H9 (cell line): Measurements from ENCODE around the gene SUPT5H. TPM values are rescaled to one million over a fixed set of nuclear protein-coding genes. Genes with fewer than 3 reads are reported as not detected.

ENCODE experiments used
- DNase-seq: peaks from one replicate; pipeline ENCODE4 v3.0.0-alpha.2; 2017
- H2AFZ ChIP-seq: one replicate; pipeline ENCODE4 v1.6.1; 2013; ENCODE audit warnings: mild to moderate bottlenecking, low read length, control low read depth, moderate library complexity
- H2AK5ac ChIP-seq: 2 replicates; pipeline ENCODE4 v1.6.1; 2013; ENCODE audit warnings: low read length, control low read depth, mixed read lengths; ENCODE audit not compliant: insufficient read length
- H2BK120ac ChIP-seq: one replicate; pipeline ENCODE4 v1.6.1; 2013; ENCODE audit warnings: low read depth, mild to moderate bottlenecking, low read length, control low read depth, inconsistent platforms; ENCODE audit not compliant: poor library complexity, severe bottlenecking
- H2BK12ac ChIP-seq: 2 replicates; pipeline ENCODE4 v1.6.1; 2013; ENCODE audit warnings: low read length, control low read depth, mixed read lengths, low read depth; ENCODE audit not compliant: insufficient read length
- H2BK15ac ChIP-seq: 2 replicates; pipeline ENCODE4 v1.6.1; 2013; ENCODE audit warnings: low read depth, low read length, control low read depth
- H2BK20ac ChIP-seq: one replicate; pipeline ENCODE4 v1.6.1; 2013; ENCODE audit warnings: low read depth, mild to moderate bottlenecking, low read length, control low read depth, inconsistent platforms; ENCODE audit not compliant: poor library complexity, severe bottlenecking
- H2BK5ac ChIP-seq: 2 replicates; pipeline ENCODE4 v1.6.1; 2013; ENCODE audit warnings: low read length, control low read depth, mixed read lengths; ENCODE audit not compliant: insufficient read length
- H3K14ac ChIP-seq: 2 replicates; pipeline ENCODE4 v1.6.1; 2013; ENCODE audit warnings: low read length, control low read depth; ENCODE audit not compliant: insufficient read depth
- H3K18ac ChIP-seq: 2 replicates; pipeline ENCODE4 v1.6.1; 2013; ENCODE audit warnings: low read depth, mild to moderate bottlenecking, mixed read lengths, low read length, control low read depth; ENCODE audit not compliant: insufficient read length
- H3K23ac ChIP-seq: 2 replicates; pipeline ENCODE4 v1.6.1; 2013; ENCODE audit warnings: low read length, control low read depth, mixed read lengths, low read depth; ENCODE audit not compliant: insufficient read length
- H3K23me2 ChIP-seq: 2 replicates; pipeline ENCODE4 v1.6.1; 2013; ENCODE audit warnings: low read depth, mild to moderate bottlenecking, mixed read lengths, low read length, control low read depth; ENCODE audit not compliant: insufficient read length, poor library complexity, severe bottlenecking
- H3K27ac ChIP-seq: 2 replicates; pipeline ENCODE4 v1.5.1; 2013; ENCODE audit warnings: low read length, control low read depth, mixed read lengths, low read depth; ENCODE audit not compliant: insufficient read length
- H3K27me3 ChIP-seq: 2 replicates; pipeline ENCODE4 v1.6.1; 2013; ENCODE audit warnings: low read length, control low read depth, inconsistent platforms; ENCODE audit not compliant: insufficient read depth
- H3K4ac ChIP-seq: 2 replicates; pipeline ENCODE4 v1.6.1; 2013; ENCODE audit warnings: low read depth, mild to moderate bottlenecking, control low read depth, inconsistent platforms, low read length, moderate library complexity
- H3K4me1 ChIP-seq: 2 replicates; pipeline ENCODE4 v1.6.1; 2013; ENCODE audit warnings: low read length, control low read depth, inconsistent platforms; ENCODE audit not compliant: insufficient read depth
- H3K4me2 ChIP-seq: 2 replicates; pipeline ENCODE4 v1.6.1; 2013; ENCODE audit warnings: low read length, control low read depth, mixed read lengths; ENCODE audit not compliant: insufficient read length, insufficient read depth
- H3K56ac ChIP-seq: 2 replicates; pipeline ENCODE4 v1.6.1; 2013; ENCODE audit warnings: low read depth, mild to moderate bottlenecking, mixed read lengths, low read length, control low read depth; ENCODE audit not compliant: insufficient read length
- H3K79me1 ChIP-seq: 2 replicates; pipeline ENCODE4 v1.6.1; 2013; ENCODE audit warnings: low read depth, mild to moderate bottlenecking, moderate library complexity, low read length, control low read depth, inconsistent platforms; ENCODE audit not compliant: insufficient read depth, poor library complexity, severe bottlenecking
- H3K79me2 ChIP-seq: 2 replicates; pipeline ENCODE4 v1.6.1; 2013; ENCODE audit warnings: low read length, control low read depth, inconsistent platforms; ENCODE audit not compliant: insufficient read depth
- H3K9ac ChIP-seq: 2 replicates; pipeline ENCODE4 v1.6.1; 2013; ENCODE audit warnings: low read length, control low read depth, mixed read lengths; ENCODE audit not compliant: insufficient read length; ENCODE audit errors: extremely low read depth
- H3K9me3 ChIP-seq: one replicate; pipeline ENCODE4 v1.6.1; 2013; ENCODE audit warnings: low read depth, low read length, inconsistent platforms; ENCODE audit not compliant: control insufficient read depth
- H3T11ph ChIP-seq: one replicate; pipeline ENCODE4 v1.6.1; 2013; ENCODE audit warnings: mild to moderate bottlenecking, low read length, control low read depth, inconsistent platforms
- H4K20me1 ChIP-seq: one replicate; pipeline ENCODE4 v1.6.1; 2013; ENCODE audit not compliant: control insufficient read depth, insufficient read length, insufficient read depth
- H4K5ac ChIP-seq: 2 replicates; pipeline ENCODE4 v1.6.1; 2013; ENCODE audit warnings: low read depth, mild to moderate bottlenecking, mixed read lengths, low read length, control low read depth; ENCODE audit not compliant: insufficient read length
- H4K8ac ChIP-seq: replicated peaks from 2 replicates; pipeline ENCODE4 v1.6.1; 2013; ENCODE audit warnings: low read length, control low read depth, mixed read lengths, low read depth; ENCODE audit not compliant: insufficient read length
- H4K91ac ChIP-seq: 2 replicates; pipeline ENCODE4 v1.6.1; 2013; ENCODE audit warnings: low read depth, mild to moderate bottlenecking, moderate library complexity, mixed read lengths, low read length, control low read depth; ENCODE audit not compliant: insufficient read length
- H3K27ac Mint-ChIP-seq, 3 experiments: 2 replicates in 2 of 3; 3 replicates in 1 of 3; pipeline ENCODE4 v1.8.0; 2020 to 2021; ENCODE audit warnings: mixed read lengths in 3 of 3, mild to moderate bottlenecking in 1 of 3, moderate library complexity in 1 of 3
- H3K27me3 Mint-ChIP-seq: 2 replicates; pipeline ENCODE4 v1.8.0; 2021; ENCODE audit warnings: low read depth, mild to moderate bottlenecking, moderate library complexity, mixed read lengths
- H3K36me3 Mint-ChIP-seq, 3 experiments: 2 replicates in 2 of 3; 3 replicates in 1 of 3; pipeline ENCODE4 v1.8.0; 2020 to 2021; ENCODE audit warnings: low read depth in 3 of 3, mixed read lengths in 3 of 3; ENCODE audit not compliant: insufficient read depth in 1 of 3
- H3K4me1 Mint-ChIP-seq, 2 experiments: 2 replicates each; pipeline ENCODE4 v1.8.0; 2020; ENCODE audit warnings: mixed read lengths in 2 of 2
- H3K4me3 Mint-ChIP-seq, 2 experiments: 2 replicates in 1 of 2; 3 replicates in 1 of 2; pipeline ENCODE4 v1.8.0; 2020 to 2021; ENCODE audit warnings: mild to moderate bottlenecking in 2 of 2, mixed read lengths in 2 of 2, moderate library complexity in 1 of 2
- H3K9me3 Mint-ChIP-seq, 2 experiments: 2 replicates in 1 of 2; 3 replicates in 1 of 2; pipeline ENCODE4 v1.8.0; 2020; ENCODE audit warnings: mild to moderate bottlenecking in 2 of 2, mixed read lengths in 2 of 2, moderate library complexity in 1 of 2
- WGBS: extraction: QIAGEN DNeasy Blood & Tissue Kit; methylation state at CpG from one replicate; pipeline ENCODE4 v1.1.7; 2013; ENCODE audit warnings: missing lambda C conversion rate, low lambda C conversion rate, mixed read lengths; ENCODE audit not compliant: insufficient read length; ENCODE audit errors: extremely low coverage; 5-methylcytosine and 5-hydroxymethylcytosine counted together
- total RNA-seq: library from RNA; stranded (reverse); gene quantifications from 2 replicates; pipeline ENCODE4 v1.2.1, GENCODE V29; 2021
- TF ChIP-seq, protein P1 (sequence below): fragments of 200-600 bp; sonication (generic); conservative IDR thresholded peaks from 3 replicates; pipeline ENCODE4 v1.8.0; 2021; ENCODE audit warnings: antibody characterized with exemption, mild to moderate bottlenecking

Gene SUPT5H
- total RNA-seq, 1 experiment from 2014 or later = 145 TPM

DNA sequence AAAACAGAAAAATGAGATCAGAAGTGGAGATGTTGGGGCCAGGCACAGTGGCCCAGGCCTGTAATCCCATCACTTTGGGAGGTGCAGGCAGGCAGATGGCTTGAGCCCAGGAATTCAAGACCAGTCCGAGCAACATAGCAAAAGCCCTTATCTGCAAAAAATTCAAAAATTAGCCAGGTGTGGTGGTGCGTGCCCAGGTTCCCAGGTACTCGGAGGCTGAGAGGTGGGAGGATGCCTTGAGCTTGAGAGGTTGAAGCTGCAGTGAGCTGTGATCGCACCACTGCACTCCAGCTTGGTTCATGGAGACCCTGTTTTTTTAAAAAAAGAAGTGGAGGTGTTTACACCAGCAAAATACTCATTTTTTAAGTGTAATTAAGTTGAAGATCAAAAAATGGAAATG lies 45.3 kb upstream of the SUPT5H start:
- Histone ChIP-seq H2AFZ (no peak overlapping the region), H2BK12ac (no peak overlapping the region), H3K9me3 (no peaks in the 10 kb centered on the region), H2BK15ac (no peak overlapping the region), H3K79me1 (no peaks in the 10 kb centered on the region), H2BK20ac (no peak overlapping the region), H3K27ac (no peak overlapping the region), H3K4me1 (peaks cover 4% of the 10 kb centered on the region; the same call in 1 of the 2 replicates), H4K8ac (no peak overlapping the region), H3K18ac (no peak overlapping the region), H3K4ac (no peak overlapping the region), H3K9ac (no peak overlapping the region), H3T11ph (no peak overlapping the region), H3K14ac (no peak overlapping the region), H4K20me1 (no peaks in the 10 kb centered on the region), H3K23me2 (peaks cover 15% of the 10 kb centered on the region), H2AK5ac (no peak overlapping the region), H4K91ac (no peak overlapping the region), H3K23ac (no peak overlapping the region), H2BK5ac (no peak overlapping the region), H2BK120ac (no peak overlapping the region), H3K56ac (no peak overlapping the region), H4K5ac (no peak overlapping the region), H3K79me2 (no peaks in the 10 kb centered on the region), H3K4me2 (no peak overlapping the region), H3K27me3 (no peaks in the 10 kb centered on the region)
- Mint-ChIP-seq H3K27me3 (no peaks in the 10 kb centered on the region; the same call in 1 of the 2 replicates), H3K9me3 (no peaks in the 10 kb centered on the region; a peak in 2 of 5 replicates), H3K27ac (no peak overlapping the region), H3K4me1 (peaks cover 26 to 31% of the 10 kb centered on the region in 2 experiments), H3K4me3 (no peak overlapping the region), H3K36me3 (peaks cover 7 to 20% (median 16%) of the 10 kb centered on the region in 3 experiments; a peak in 6 of 7 replicates)
- no peak for DNase-seq
- TF ChIP-seq, protein P1, sequence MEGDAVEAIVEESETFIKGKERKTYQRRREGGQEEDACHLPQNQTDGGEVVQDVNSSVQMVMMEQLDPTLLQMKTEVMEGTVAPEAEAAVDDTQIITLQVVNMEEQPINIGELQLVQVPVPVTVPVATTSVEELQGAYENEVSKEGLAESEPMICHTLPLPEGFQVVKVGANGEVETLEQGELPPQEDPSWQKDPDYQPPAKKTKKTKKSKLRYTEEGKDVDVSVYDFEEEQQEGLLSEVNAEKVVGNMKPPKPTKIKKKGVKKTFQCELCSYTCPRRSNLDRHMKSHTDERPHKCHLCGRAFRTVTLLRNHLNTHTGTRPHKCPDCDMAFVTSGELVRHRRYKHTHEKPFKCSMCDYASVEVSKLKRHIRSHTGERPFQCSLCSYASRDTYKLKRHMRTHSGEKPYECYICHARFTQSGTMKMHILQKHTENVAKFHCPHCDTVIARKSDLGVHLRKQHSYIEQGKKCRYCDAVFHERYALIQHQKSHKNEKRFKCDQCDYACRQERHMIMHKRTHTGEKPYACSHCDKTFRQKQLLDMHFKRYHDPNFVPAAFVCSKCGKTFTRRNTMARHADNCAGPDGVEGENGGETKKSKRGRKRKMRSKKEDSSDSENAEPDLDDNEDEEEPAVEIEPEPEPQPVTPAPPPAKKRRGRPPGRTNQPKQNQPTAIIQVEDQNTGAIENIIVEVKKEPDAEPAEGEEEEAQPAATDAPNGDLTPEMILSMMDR = no peak
- no CpG with 5 or more reads among the region's 4 CpGs for WGBS
